Upper lobe of left lung (tissue), 6 donors: Measurements from ENCODE around the gene STEAP3. TPM values are rescaled to one million over a fixed set of nuclear protein-coding genes. Genes with fewer than 3 reads are reported as not detected.

ENCODE experiments used
- ATAC-seq, 2 donors: fragments of 200-7000 bp; cut with Tn5 transposase; one replicate each; pipeline ENCODE4 v1.9.1; 2022; ENCODE audit warnings: mild to moderate bottlenecking in 2 of 2, moderate library complexity in 2 of 2; ENCODE audit not compliant: low FRiP score in 2 of 2
- DNase-seq, 2 donors: peaks; one replicate each; pipeline ENCODE4 v3.0.0-alpha.2; 2019 to 2020
- H3K27ac ChIP-seq, 4 donors: fragments of 200-600 bp; sonication (generic); one replicate each; pipeline ENCODE4 v1.5.1; 2016 to 2019
- H3K27me3 ChIP-seq, 4 donors: fragments of 200-600 bp; sonication (generic); one replicate each; pipeline ENCODE4 v1.5.1; 2017 to 2019
- H3K36me3 ChIP-seq, 4 donors: fragments of 200-600 bp; sonication (generic); one replicate each; pipeline ENCODE4 v1.5.1; 2016 to 2019
- H3K4me1 ChIP-seq, 4 donors: fragments of 200-600 bp; sonication (generic); one replicate each; pipeline ENCODE4 v1.5.1; 2018 to 2019
- H3K4me3 ChIP-seq, 4 donors: fragments of 200-600 bp; sonication (generic); one replicate each; pipeline ENCODE4 v1.5.1; 2017 to 2019; ENCODE audit warnings: mild to moderate bottlenecking in 2 of 4, moderate library complexity in 1 of 4
- H3K9me3 ChIP-seq, 4 donors: fragments of 200-600 bp; sonication (generic); one replicate each; pipeline ENCODE4 v1.5.1; 2018 to 2019
- CTCF ChIP-seq, 6 experiments: fragments of 450-650 bp in 4 of 6; fragments of 200-600 bp in 2 of 6; sonication (generic) in 2 of 6; IDR thresholded peaks; one replicate each; pipeline ENCODE4 v1.5.1; 2016 to 2019; ENCODE audit warnings: antibody characterized with exemption in 6 of 6
- EP300 ChIP-seq, 4 donors: sonication (generic); formaldehyde crosslinking; IDR thresholded peaks; one replicate each; pipeline ENCODE4 v1.5.1; 2017; ENCODE audit warnings: antibody characterized with exemption in 4 of 4, control low read depth in 2 of 4
- POLR2A ChIP-seq, 4 donors: fragments of 450-650 bp; IDR thresholded peaks; one replicate each; pipeline ENCODE4 v1.5.1; 2016 to 2017; ENCODE audit warnings: antibody characterized with exemption in 4 of 4, mild to moderate bottlenecking in 2 of 4
- POLR2AphosphoS5 ChIP-seq, 2 donors: sonication (generic); formaldehyde crosslinking; IDR thresholded peaks; one replicate each; pipeline ENCODE4 v1.5.1; 2017; ENCODE audit warnings: antibody characterized with exemption in 2 of 2
- WGBS, 2 donors: methylation state at CpG; one replicate each; pipeline ENCODE4 v1.1.5; 2017 to 2018; 5-methylcytosine and 5-hydroxymethylcytosine counted together
- total RNA-seq, 6 donors: library from RNA; depleted of rRNA in 4 of 6; stranded (reverse); fragments of >200 nt in 4 of 6; gene quantifications; one replicate each; pipeline versions ENCODE4 v1.1.0 to v1.2.1, GENCODE V29; 2016 to 2021
- donor health status: DM: no; HTN: no; CAD: no; lungs with moderate emphysema.
- donor health status: DM: no; HTN: yes; CAD: no; lungs with severe emphysema.

STEAP3 gene
- total RNA-seq, 6 donors from 2014 or later = 18.1 to 26.6 (median 22.4) TPM

DNA sequence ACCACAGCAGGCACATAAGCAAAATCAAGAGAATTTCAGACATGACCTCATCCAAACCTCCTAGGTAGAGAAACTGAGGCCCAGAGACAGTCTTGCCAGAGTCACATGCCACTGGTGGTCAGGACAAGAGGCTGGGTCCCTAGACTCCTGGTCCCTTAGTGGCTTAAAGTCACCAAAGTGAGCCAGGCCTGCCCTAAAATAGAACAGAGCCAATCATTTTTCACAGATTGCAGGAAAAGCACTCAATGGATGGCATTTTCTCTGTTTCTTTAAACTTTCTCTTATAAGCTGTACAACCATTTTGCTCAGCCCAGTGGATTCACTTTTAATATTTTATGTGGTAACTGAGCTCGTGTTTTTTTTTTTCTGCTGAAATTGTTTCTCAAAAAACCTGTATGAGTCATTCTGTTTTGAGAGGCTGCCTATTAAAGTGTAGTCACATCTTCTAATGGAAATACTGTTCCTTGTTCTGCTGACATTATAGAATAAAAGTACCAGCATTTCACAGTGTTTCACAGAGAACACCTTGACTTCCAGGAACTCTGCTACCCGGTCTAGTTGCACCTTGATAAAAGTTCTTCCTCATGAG is 29.6 kb downstream of the STEAP3 start:
- H3K27me3 ChIP-seq = no peaks in the 10 kb centered on the region
- TF ChIP-seq POLR2AphosphoS5 (IDR thresholded peaks at IDR 0.05) (no peak), EP300 (IDR thresholded peaks at IDR 0.05) (no peak), POLR2A (IDR thresholded peaks at IDR 0.05) (no peak), CTCF (IDR thresholded peaks at IDR 0.05) (no peak)
- no peak for DNase-seq
- no peak overlapping the region for H3K27ac ChIP-seq
- WGBS, 2 donors = 46 to 54% methylated on average over 2 of the region's 2 CpGs
- ATAC-seq = no peak
- no peak overlapping the region for H3K4me3 ChIP-seq
- H3K36me3 ChIP-seq = peaks cover 0 to 31% (median 5%) of the 10 kb centered on the region in 4 donors
- no peaks in the 10 kb centered on the region for H3K9me3 ChIP-seq
- no peaks in the 10 kb centered on the region for H3K4me1 ChIP-seq

DNA sequence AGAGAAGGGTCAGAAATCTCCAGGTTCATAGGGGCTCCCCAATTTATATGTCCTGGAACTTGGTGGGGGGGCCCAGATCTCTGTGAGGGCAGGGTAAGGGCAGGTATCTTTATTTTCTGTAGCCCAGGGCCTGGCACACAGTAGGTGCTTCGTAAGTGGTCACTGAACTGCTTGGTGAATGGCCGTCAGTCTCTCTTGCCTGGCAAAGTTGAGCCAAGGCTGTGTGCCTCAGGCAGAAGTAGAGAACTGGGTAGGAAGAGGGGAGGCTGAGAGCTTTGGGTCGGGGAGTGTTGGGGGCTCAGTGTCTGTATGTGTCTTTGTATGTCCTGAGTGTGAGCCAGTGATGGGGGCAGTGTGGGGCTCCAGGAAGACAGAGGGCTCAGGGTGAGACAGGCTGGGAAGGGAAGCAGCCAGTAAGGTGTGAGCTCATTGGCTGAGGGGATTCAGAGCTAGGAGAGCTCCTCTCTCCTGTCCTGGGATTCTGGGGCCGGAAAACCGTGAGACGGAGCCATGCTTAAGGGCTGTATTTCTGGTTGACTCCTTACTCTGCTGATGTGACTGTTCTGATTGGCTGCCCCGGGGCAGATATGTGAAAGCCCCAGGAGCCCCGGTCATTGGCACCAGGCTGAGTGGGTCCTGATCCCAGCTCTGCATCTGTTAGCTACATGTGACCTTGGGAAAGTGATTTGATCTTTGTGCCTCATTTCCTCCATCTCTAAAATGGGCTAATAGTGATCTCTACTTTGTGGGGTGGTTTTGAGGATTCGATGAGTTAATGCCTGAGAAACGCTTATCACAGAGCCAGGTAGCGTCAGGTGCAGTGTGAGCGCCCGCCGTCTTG is 30.3 kb downstream of the STEAP3 start:
- 88 to 94% methylated on average over 11 to 14 of the region's 14 CpGs for WGBS, 2 donors
- Histone ChIP-seq H3K36me3 (peaks cover 0 to 28% (median 4%) of the 10 kb centered on the region in 4 donors), H3K27ac (no peak overlapping the region), H3K4me3 (no peak overlapping the region), H3K9me3 (no peaks in the 10 kb centered on the region), H3K4me1 (no peaks in the 10 kb centered on the region), H3K27me3 (no peaks in the 10 kb centered on the region)
- TF ChIP-seq POLR2A (IDR thresholded peaks at IDR 0.05) = no peak
- DNase-seq (peak in 1 of 2 donors; percentile 16), ATAC-seq (no peak)

DNA sequence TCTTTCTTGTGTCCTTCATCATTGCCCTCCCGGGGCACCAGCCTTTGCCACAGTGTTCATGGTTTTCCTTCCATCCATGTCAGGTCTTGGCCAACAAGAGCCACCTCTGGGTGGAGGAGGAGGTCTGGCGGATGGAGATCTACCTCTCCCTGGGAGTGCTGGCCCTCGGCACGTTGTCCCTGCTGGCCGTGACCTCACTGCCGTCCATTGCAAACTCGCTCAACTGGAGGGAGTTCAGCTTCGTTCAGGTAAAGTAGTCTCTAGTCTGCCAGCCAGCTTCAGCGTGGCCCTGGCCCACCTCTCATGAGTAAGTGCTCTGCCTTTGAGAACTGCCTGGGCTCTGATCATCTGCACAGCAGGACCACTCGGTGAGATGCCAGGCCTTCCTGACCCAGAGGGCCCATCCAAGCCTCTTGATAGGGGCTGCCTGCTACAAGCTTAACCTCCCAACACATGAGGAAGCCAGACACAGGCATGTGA is 31.0 kb downstream of the STEAP3 start:
- Histone ChIP-seq H3K4me3 (no peak overlapping the region), H3K9me3 (no peaks in the 10 kb centered on the region), H3K4me1 (no peaks in the 10 kb centered on the region), H3K27ac (no peak overlapping the region), H3K36me3 (peaks cover 0 to 21% (median 2%) of the 10 kb centered on the region in 4 donors), H3K27me3 (no peaks in the 10 kb centered on the region)
- TF ChIP-seq POLR2AphosphoS5 (IDR thresholded peaks at IDR 0.05) = no peak
- TF ChIP-seq POLR2A (IDR thresholded peaks at IDR 0.05) = no peak
- no peak for TF ChIP-seq CTCF (IDR thresholded peaks at IDR 0.05)
- TF ChIP-seq EP300 (IDR thresholded peaks at IDR 0.05) = no peak
- ATAC-seq (no peak), DNase-seq (peak in 1 of 2 donors; percentile 17)
- 94 to 95% methylated on average over 8 to 10 of the region's 10 CpGs for WGBS, 2 donors

DNA sequence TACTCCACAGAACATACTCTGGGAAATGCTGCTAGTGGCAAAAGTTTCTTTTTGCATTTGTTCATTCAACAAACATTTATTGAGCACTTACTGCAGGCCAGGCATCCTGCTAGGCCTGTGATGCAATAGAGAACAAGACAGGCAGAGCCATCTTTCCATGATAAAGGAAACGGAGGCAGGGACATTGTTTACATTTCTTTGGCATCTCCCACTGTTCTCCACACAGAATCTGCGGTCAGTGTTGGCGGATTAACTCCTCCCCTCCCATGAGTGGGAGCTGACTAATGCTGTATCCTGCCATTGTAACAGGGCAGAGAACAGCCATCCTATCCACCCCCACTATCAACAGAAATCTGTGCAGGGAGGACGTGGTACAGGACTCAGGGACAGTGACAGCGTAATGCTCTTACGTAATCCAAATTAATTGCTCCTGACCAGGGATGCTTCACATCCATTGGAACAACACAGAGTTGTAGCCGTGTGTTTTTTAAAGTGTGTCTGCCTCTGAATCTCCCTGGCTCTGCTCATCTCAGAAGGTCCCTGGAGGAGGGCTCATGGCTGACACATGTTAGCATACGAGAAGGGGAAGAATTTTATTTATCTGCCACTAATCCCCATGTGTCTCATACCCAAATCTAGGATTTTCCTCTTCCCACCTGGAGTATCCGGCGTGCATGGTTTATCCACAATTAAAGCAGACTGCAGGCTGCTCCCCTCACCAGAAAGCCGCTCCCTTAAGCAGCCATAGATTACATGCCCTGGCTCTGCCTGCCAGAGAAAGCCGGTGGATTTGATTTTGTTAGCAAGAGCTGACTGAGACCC is 32.3 kb downstream of the STEAP3 start:
- H3K9me3 ChIP-seq = no peaks in the 10 kb centered on the region
- 59 to 64% methylated on average over 12 of the region's 12 CpGs for WGBS, 2 donors
- peak in 1 of 2 donors; percentile 10 for DNase-seq
- no peak overlapping the region for H3K4me3 ChIP-seq
- no peak for TF ChIP-seq POLR2A (IDR thresholded peaks at IDR 0.05)
- TF ChIP-seq POLR2AphosphoS5 (IDR thresholded peaks at IDR 0.05) = no peak
- TF ChIP-seq EP300 (IDR thresholded peaks at IDR 0.05) = no peak
- TF ChIP-seq CTCF (IDR thresholded peaks at IDR 0.05) = no peak
- no peaks in the 10 kb centered on the region for H3K4me1 ChIP-seq
- no peak overlapping the region for H3K27ac ChIP-seq
- peak in 1 of 2 donors; percentile 12 for ATAC-seq
- no peaks in the 10 kb centered on the region for H3K27me3 ChIP-seq
- peaks cover 0 to 18% (median 0%) of the 10 kb centered on the region in 4 donors for H3K36me3 ChIP-seq

GRCh38 chr2:119256582-119256921 is 32.9 kb downstream of the STEAP3 start:
- H3K4me3 ChIP-seq = no peak overlapping the region
- H3K4me1 ChIP-seq = no peaks in the 10 kb centered on the region
- DNase-seq (no peak), ATAC-seq (no peak)
- H3K36me3 ChIP-seq = peaks cover 0 to 18% (median 0%) of the 10 kb centered on the region in 4 donors
- H3K9me3 ChIP-seq = no peaks in the 10 kb centered on the region
- H3K27me3 ChIP-seq = no peaks in the 10 kb centered on the region
- no peak overlapping the region for H3K27ac ChIP-seq
- TF ChIP-seq CTCF (IDR thresholded peaks at IDR 0.05) (no peak), POLR2AphosphoS5 (IDR thresholded peaks at IDR 0.05) (no peak), EP300 (IDR thresholded peaks at IDR 0.05) (no peak), POLR2A (IDR thresholded peaks at IDR 0.05) (no peak)
- 90 to 96% methylated on average over 2 of the region's 2 CpGs for WGBS, 2 donors
